Neural progenitor cell (in vitro differentiated cells): ENCODE results near the gene MTRR. TPM values are rescaled to one million over a fixed set of nuclear protein-coding genes. Genes with fewer than 3 reads are reported as not detected.
A peak's percentile ranks its signal among the peaks of the same experiment; 100 is the strongest.

Experiments used
- DNase-seq: peaks from one replicate; pipeline ENCODE4 v3.0.0-alpha.2; 2016; ENCODE audit warnings: low spot score
- H2AFZ ChIP-seq: fragments of 200-600 bp; sonication (generic); replicated peaks from 2 replicates; pipeline ENCODE4 v1.6.1; 2016; ENCODE audit warnings: antibody characterized with exemption
- H3F3A ChIP-seq: fragments of 200-600 bp; sonication (generic); 2 replicates; pipeline ENCODE4 v1.6.1; 2016; ENCODE audit warnings: antibody characterized with exemption, low read depth
- H3K27ac ChIP-seq: fragments of 200-600 bp; sonication (generic); 2 replicates; pipeline ENCODE4 v1.5.1; 2016; ENCODE audit warnings: mild to moderate bottlenecking
- H3K27me3 ChIP-seq: fragments of 200-600 bp; sonication (generic); 2 replicates; pipeline ENCODE4 v1.6.1; 2016; ENCODE audit warnings: mild to moderate bottlenecking, moderate library complexity
- H3K36me3 ChIP-seq: fragments of 200-600 bp; sonication (generic); 2 replicates; pipeline ENCODE4 v1.5.1; 2016
- H3K4me1 ChIP-seq: fragments of 200-600 bp; sonication (generic); 2 replicates; pipeline ENCODE4 v1.6.1; 2016; ENCODE audit warnings: mixed run types
- H3K4me2 ChIP-seq: fragments of 200-600 bp; sonication (generic); 2 replicates; pipeline ENCODE4 v1.6.1; 2016
- H3K4me3 ChIP-seq: fragments of 200-600 bp; sonication (generic); 2 replicates; pipeline ENCODE4 v1.5.1; 2016
- H3K79me2 ChIP-seq: fragments of 200-600 bp; sonication (generic); 2 replicates; pipeline ENCODE4 v1.6.1; 2016; ENCODE audit warnings: low read depth
- H3K9ac ChIP-seq: fragments of 200-600 bp; sonication (generic); 2 replicates; pipeline ENCODE4 v1.6.1; 2016
- H3K9me3 ChIP-seq: fragments of 200-600 bp; sonication (generic); 2 replicates; pipeline ENCODE4 v1.5.1; 2016; ENCODE audit warnings: low read depth
- H4K20me1 ChIP-seq: fragments of 200-600 bp; sonication (generic); 2 replicates; pipeline ENCODE4 v1.6.1; 2016; ENCODE audit warnings: low read depth
- H3K27ac Mint-ChIP-seq: 3 replicates; pipeline ENCODE4 v1.8.0; 2021; ENCODE audit warnings: mixed read lengths
- H3K27me3 Mint-ChIP-seq: 2 replicates; pipeline ENCODE4 v1.8.0; 2022; ENCODE audit warnings: low read depth, mild to moderate bottlenecking, inconsistent platforms, moderate library complexity, mixed read lengths; ENCODE audit not compliant: insufficient read depth
- H3K36me3 Mint-ChIP-seq: 3 replicates; pipeline ENCODE4 v1.8.0; 2021; ENCODE audit warnings: mixed read lengths
- H3K4me1 Mint-ChIP-seq: 3 replicates; pipeline ENCODE4 v1.8.0; 2021; ENCODE audit warnings: mixed read lengths
- H3K4me3 Mint-ChIP-seq: 3 replicates; pipeline ENCODE4 v1.8.0; 2021; ENCODE audit warnings: mild to moderate bottlenecking, moderate library complexity, mixed read lengths
- H3K9me3 Mint-ChIP-seq: 3 replicates; pipeline ENCODE4 v1.8.0; 2020; ENCODE audit warnings: mixed read lengths
- EZH2 ChIP-seq: fragments of 200-600 bp; sonication (generic); IDR thresholded peaks from 2 replicates; pipeline ENCODE4 v1.6.1; 2017; ENCODE audit warnings: antibody characterized with exemption, mild to moderate bottlenecking, moderate library complexity
- EZH2phosphoT487 ChIP-seq: fragments of 200-600 bp; sonication (generic); IDR thresholded peaks from 2 replicates; pipeline ENCODE4 v1.6.1; 2017; ENCODE audit warnings: antibody characterized with exemption
- total RNA-seq: library from RNA; depleted of rRNA; stranded (reverse); fragments of >200 nt; gene quantifications from 2 replicates; pipeline ENCODE4 v1.2.3, GENCODE V29; 2015; ENCODE audit warnings: low replicate concordance
- TF ChIP-seq, protein P1 (sequence below): fragments of 200-600 bp; sonication (generic); IDR thresholded peaks from 2 replicates; pipeline ENCODE4 v1.5.1; 2017; ENCODE audit warnings: antibody characterized with exemption, mild to moderate bottlenecking

Gene MTRR
- total RNA-seq, 1 donor from 2014 or later: 53.5 TPM

DNA sequence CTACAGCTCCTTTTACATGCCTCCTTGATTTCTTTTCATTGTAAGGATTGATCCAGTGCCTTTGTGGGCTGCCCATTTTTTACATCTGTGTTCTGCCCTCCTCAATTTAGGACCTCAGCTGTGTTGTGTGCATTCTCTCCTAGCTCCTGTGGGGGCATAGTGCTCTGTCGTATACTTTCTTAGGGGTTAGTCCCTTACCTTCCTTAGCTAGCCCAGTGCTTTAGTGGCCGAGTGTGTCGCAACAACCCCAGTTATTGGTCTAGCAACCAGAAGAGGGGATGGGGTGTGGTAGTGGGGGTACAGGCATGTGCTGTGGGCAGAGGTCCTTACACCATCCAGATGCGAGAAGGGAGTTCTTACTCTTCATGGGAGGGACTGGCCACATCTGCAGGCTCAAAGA is 12.1 kb downstream of the MTRR start:
- Histone ChIP-seq H3K27me3 (no peaks in the 10 kb centered on the region), H3K9ac (no peak overlapping the region), H3F3A (no peaks in the 10 kb centered on the region), H3K79me2 (peaks cover 4% of the 10 kb centered on the region), H4K20me1 (peaks cover 12% of the 10 kb centered on the region), H3K4me3 (no peak overlapping the region), H2AFZ (no peak overlapping the region), H3K36me3 (peaks cover 14% of the 10 kb centered on the region), H3K9me3 (no peaks in the 10 kb centered on the region), H3K4me2 (no peak overlapping the region), H3K4me1 (no peaks in the 10 kb centered on the region), H3K27ac (no peak overlapping the region)
- TF ChIP-seq, protein P1, sequence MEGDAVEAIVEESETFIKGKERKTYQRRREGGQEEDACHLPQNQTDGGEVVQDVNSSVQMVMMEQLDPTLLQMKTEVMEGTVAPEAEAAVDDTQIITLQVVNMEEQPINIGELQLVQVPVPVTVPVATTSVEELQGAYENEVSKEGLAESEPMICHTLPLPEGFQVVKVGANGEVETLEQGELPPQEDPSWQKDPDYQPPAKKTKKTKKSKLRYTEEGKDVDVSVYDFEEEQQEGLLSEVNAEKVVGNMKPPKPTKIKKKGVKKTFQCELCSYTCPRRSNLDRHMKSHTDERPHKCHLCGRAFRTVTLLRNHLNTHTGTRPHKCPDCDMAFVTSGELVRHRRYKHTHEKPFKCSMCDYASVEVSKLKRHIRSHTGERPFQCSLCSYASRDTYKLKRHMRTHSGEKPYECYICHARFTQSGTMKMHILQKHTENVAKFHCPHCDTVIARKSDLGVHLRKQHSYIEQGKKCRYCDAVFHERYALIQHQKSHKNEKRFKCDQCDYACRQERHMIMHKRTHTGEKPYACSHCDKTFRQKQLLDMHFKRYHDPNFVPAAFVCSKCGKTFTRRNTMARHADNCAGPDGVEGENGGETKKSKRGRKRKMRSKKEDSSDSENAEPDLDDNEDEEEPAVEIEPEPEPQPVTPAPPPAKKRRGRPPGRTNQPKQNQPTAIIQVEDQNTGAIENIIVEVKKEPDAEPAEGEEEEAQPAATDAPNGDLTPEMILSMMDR: no peak
- TF ChIP-seq EZH2phosphoT487 (no peak), EZH2 (no peak)
- no peaks in the 10 kb centered on the region for H3K4me1 Mint-ChIP-seq
- no peaks in the 10 kb centered on the region for H3K9me3 Mint-ChIP-seq
- no peaks in the 10 kb centered on the region for H3K27me3 Mint-ChIP-seq
- DNase-seq: no peak
- peaks cover 30% of the 10 kb centered on the region for H3K36me3 Mint-ChIP-seq
- H3K27ac Mint-ChIP-seq: peak overlapping the region; percentile 21
- no peak overlapping the region for H3K4me3 Mint-ChIP-seq

DNA sequence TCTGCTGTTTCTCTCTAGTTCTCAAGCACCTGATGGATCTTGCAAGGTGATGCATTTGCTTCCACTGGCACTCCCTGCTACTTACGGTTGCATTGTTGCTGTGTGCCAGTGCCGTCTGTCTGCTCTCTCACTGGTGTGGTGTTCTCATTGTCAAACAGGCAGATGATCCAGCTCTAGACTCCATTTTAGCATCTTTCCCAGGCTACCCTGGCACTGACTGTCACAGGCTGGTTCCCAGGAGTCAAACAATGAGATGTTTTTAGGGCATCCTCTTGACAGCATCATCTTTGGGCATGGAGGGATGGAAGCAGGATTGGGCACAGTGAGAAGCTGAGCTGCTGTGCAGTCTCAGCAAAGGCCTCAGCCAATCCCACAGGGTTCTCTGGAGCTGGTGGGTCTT is 12.9 kb downstream of the MTRR start:
- H3K27me3 Mint-ChIP-seq: no peaks in the 10 kb centered on the region
- no peak for DNase-seq
- no peaks in the 10 kb centered on the region for H3K9me3 Mint-ChIP-seq
- peaks cover 19% of the 10 kb centered on the region for H4K20me1 ChIP-seq
- no peaks in the 10 kb centered on the region for H3F3A ChIP-seq
- no peaks in the 10 kb centered on the region for H3K4me1 ChIP-seq
- no peak overlapping the region for H3K27ac Mint-ChIP-seq
- H3K4me3 ChIP-seq: no peak overlapping the region
- H3K27me3 ChIP-seq: no peaks in the 10 kb centered on the region
- H3K79me2 ChIP-seq: no peaks in the 10 kb centered on the region
- H3K36me3 ChIP-seq: peaks cover 11% of the 10 kb centered on the region
- no peak overlapping the region for H3K4me2 ChIP-seq
- H3K4me3 Mint-ChIP-seq: no peak overlapping the region
- no peak overlapping the region for H2AFZ ChIP-seq
- no peak overlapping the region for H3K27ac ChIP-seq
- no peaks in the 10 kb centered on the region for H3K9me3 ChIP-seq
- H3K9ac ChIP-seq: no peak overlapping the region
- H3K36me3 Mint-ChIP-seq: peaks cover 26% of the 10 kb centered on the region
- TF ChIP-seq, protein P1: no peak
- TF ChIP-seq EZH2phosphoT487: no peak
- TF ChIP-seq EZH2: no peak
- no peaks in the 10 kb centered on the region for H3K4me1 Mint-ChIP-seq

DNA sequence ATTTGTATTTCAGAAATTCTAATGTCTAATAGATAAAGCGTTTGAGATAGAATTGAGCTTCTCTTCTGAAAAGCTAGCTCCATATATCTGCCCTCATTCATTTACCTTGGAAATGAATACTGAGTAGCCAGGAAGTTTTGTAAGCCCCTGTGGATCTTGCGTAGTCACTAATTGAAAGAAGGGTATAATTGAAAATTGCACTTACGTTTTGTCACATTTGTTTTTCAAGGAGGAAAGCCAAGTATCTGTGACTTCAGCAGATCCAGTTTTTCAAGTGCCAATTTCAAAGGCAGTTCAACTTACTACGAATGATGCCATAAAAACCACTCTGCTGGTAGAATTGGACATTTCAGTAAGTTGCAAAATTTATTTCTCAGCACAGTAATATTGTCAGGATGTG is 14.0 kb downstream of the MTRR start:
- no peak overlapping the region for H3K4me2 ChIP-seq
- TF ChIP-seq, protein P1: no peak
- TF ChIP-seq EZH2phosphoT487 (no peak), EZH2 (no peak)
- Mint-ChIP-seq H3K9me3 (no peaks in the 10 kb centered on the region), H3K27ac (no peak overlapping the region), H3K4me1 (no peaks in the 10 kb centered on the region), H3K4me3 (no peak overlapping the region), H3K36me3 (peaks cover 26% of the 10 kb centered on the region), H3K27me3 (no peaks in the 10 kb centered on the region)
- H3K27ac ChIP-seq: no peak overlapping the region
- no peak overlapping the region for H3K4me3 ChIP-seq
- no peaks in the 10 kb centered on the region for H3K79me2 ChIP-seq
- no peak overlapping the region for H3K9ac ChIP-seq
- H4K20me1 ChIP-seq: peaks cover 21% of the 10 kb centered on the region
- H3F3A ChIP-seq: no peaks in the 10 kb centered on the region
- no peak overlapping the region for H2AFZ ChIP-seq
- no peaks in the 10 kb centered on the region for H3K9me3 ChIP-seq
- DNase-seq: no peak
- peaks cover 8% of the 10 kb centered on the region for H3K36me3 ChIP-seq
- no peaks in the 10 kb centered on the region for H3K27me3 ChIP-seq
- no peaks in the 10 kb centered on the region for H3K4me1 ChIP-seq
